Stimulated activated naive CD8-positive, alpha-beta T cell treated with anti-CD3 and anti-CD28 coated beads, Interleukin-15, amount 100 ng/mL, for 72 hours (primary cell): ENCODE results near the gene SLC15A4.

Source experiments
- ATAC-seq: fragments of 150-1000 bp; cut with Tn5 transposase; 2 replicates; pipeline ENCODE4 v1.10.0; 2021; ENCODE audit warnings: mild to moderate bottlenecking, moderate library complexity
- DNase-seq, 2 donors: peaks; one replicate each; pipeline ENCODE4 v3.0.0; 2021 to 2022
- H3K27ac Mint-ChIP-seq, 2 donors: one replicate each; pipeline ENCODE4 v1.8.0; 2022; ENCODE audit warnings: mild to moderate bottlenecking in 2 of 2, mixed read lengths in 2 of 2, moderate library complexity in 2 of 2
- H3K27me3 Mint-ChIP-seq: one replicate; pipeline ENCODE4 v1.8.0; 2022; ENCODE audit warnings: mixed read lengths
- H3K4me1 Mint-ChIP-seq: one replicate; pipeline ENCODE4 v1.8.0; 2022; ENCODE audit warnings: mild to moderate bottlenecking, mixed read lengths
- H3K4me3 Mint-ChIP-seq, 2 donors: one replicate each; pipeline ENCODE4 v1.8.0; 2022; ENCODE audit warnings: mild to moderate bottlenecking in 2 of 2, mixed read lengths in 2 of 2, moderate library complexity in 1 of 2
- H3K9me3 Mint-ChIP-seq, 2 donors: one replicate each; pipeline ENCODE4 v1.8.0; 2022; ENCODE audit warnings: mixed read lengths in 2 of 2

SLC15A4 gene

GRCh38 chr12:128823916-128824839 is at the start of gene SLC15A4:
TSS of gene SLC15A4 (minus strand) at chr12:128823958. CDS start at chr12:128823943, 15 bp downstream.
- H3K9me3 Mint-ChIP-seq = no peaks in the 10 kb centered on the region
- DNase-seq = peak; percentile 93 to 95
- peaks cover 37% of the 10 kb centered on the region for H3K4me1 Mint-ChIP-seq
- H3K27ac Mint-ChIP-seq = peak within 1 kb of the TSS; percentile 81 to 86
- H3K4me3 Mint-ChIP-seq = peak within 1 kb of the TSS; percentile 85 to 90
- peaks cover 7% of the 10 kb centered on the region for H3K27me3 Mint-ChIP-seq
- peak; percentile 96 for ATAC-seq

- Mint-ChIP-seq H3K9me3 (peaks cover 8 to 12% of the 10 kb centered on the region in 2 donors), H3K4me1 (no peaks in the 10 kb centered on the region), H3K27ac (no peak overlapping the region), H3K4me3 (no peak overlapping the region), H3K27me3 (no peaks in the 10 kb centered on the region)
- ATAC-seq (no peak), DNase-seq (no peak)
These were observed 48.5 kb upstream of the SLC15A4 start for GRCh38 chr12:128872303-128872702.

GRCh38 chr12:128871516-128871892 is 47.7 kb upstream of the SLC15A4 start:
- no peaks in the 10 kb centered on the region for H3K4me1 Mint-ChIP-seq
- no peak overlapping the region for H3K27ac Mint-ChIP-seq
- H3K9me3 Mint-ChIP-seq = peaks cover 8 to 12% of the 10 kb centered on the region in 2 donors
- H3K27me3 Mint-ChIP-seq = no peaks in the 10 kb centered on the region
- ATAC-seq = no peak
- no peak for DNase-seq
- no peak overlapping the region for H3K4me3 Mint-ChIP-seq

DNA sequence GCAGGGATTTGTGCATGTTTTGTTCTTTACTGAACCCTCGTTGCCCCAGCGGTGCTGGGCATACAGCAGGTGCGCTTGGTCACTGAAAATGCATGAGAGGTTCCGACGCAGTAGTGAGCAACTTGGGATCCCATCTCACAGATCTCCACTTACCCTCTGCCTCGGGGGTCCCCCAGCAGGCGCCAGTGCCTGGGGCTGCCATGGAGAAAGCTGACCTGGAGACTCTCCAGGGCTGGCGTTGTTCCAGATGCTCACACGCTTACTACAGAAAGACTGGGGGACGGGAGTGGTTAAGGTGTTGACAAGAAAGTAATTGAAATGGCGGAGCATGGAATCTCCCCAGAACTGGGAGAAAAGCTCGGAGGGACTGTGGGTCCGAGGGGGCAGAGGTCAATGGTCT is 43.7 kb upstream of the SLC15A4 start:
- DNase-seq (no peak), ATAC-seq (no peak)
- Mint-ChIP-seq H3K4me3 (no peak overlapping the region), H3K9me3 (no peaks in the 10 kb centered on the region), H3K4me1 (peaks cover 7% of the 10 kb centered on the region), H3K27me3 (no peaks in the 10 kb centered on the region), H3K27ac (no peak overlapping the region)

- H3K27ac Mint-ChIP-seq = peak overlapping the region in 1 of 2 donors; percentile 71
- no peak for DNase-seq
- peaks cover under 1% of the 10 kb centered on the region for H3K27me3 Mint-ChIP-seq
- H3K4me3 Mint-ChIP-seq = no peak overlapping the region
- H3K4me1 Mint-ChIP-seq = peaks cover 7% of the 10 kb centered on the region
- ATAC-seq = peak; percentile 40
- H3K9me3 Mint-ChIP-seq = no peaks in the 10 kb centered on the region
These were observed 40.9 kb upstream of the SLC15A4 start for GRCh38 chr12:128864516-128865186.

GRCh38 chr12:128863957-128864356 is 40.2 kb upstream of the SLC15A4 start:
- ATAC-seq (no peak), DNase-seq (no peak)
- peaks cover 7% of the 10 kb centered on the region for H3K27me3 Mint-ChIP-seq
- no peak overlapping the region for H3K4me3 Mint-ChIP-seq
- H3K27ac Mint-ChIP-seq = peak overlapping the region in 1 of 2 donors; percentile 71
- peaks cover 7% of the 10 kb centered on the region for H3K4me1 Mint-ChIP-seq
- H3K9me3 Mint-ChIP-seq = no peaks in the 10 kb centered on the region

- DNase-seq = no peak
- H3K4me1 Mint-ChIP-seq = peaks cover 7% of the 10 kb centered on the region
- no peak overlapping the region for H3K27ac Mint-ChIP-seq
- no peaks in the 10 kb centered on the region for H3K9me3 Mint-ChIP-seq
- no peak for ATAC-seq
- H3K4me3 Mint-ChIP-seq = no peak overlapping the region
- peaks cover 15% of the 10 kb centered on the region for H3K27me3 Mint-ChIP-seq
These were observed 37.7 kb upstream of the SLC15A4 start for GRCh38 chr12:128861226-128862016.

DNA sequence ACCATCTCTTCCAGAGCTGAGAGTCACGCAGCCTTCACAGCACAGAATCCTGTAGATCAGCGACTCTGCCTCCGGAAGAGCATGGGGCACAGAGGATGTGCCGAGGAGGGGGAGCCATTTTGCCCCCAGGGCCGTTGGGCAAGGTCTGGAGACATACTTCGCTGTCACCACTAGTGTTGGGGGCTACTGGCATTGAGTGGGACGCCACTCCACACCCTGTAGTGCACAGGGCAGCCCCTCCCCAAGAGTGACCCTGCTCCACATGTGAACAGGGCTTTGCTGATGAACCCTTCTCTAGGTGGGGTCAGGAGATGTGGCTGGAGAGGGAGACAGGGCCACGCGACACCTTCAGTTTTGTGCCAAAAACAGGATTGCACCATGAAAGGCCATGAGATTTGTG is 35.6 kb upstream of the SLC15A4 start:
- ATAC-seq = no peak
- Mint-ChIP-seq H3K9me3 (no peaks in the 10 kb centered on the region), H3K27me3 (peaks cover 34% of the 10 kb centered on the region), H3K27ac (no peak overlapping the region), H3K4me1 (peaks cover 1% of the 10 kb centered on the region), H3K4me3 (no peak overlapping the region)
- DNase-seq = no peak

DNA sequence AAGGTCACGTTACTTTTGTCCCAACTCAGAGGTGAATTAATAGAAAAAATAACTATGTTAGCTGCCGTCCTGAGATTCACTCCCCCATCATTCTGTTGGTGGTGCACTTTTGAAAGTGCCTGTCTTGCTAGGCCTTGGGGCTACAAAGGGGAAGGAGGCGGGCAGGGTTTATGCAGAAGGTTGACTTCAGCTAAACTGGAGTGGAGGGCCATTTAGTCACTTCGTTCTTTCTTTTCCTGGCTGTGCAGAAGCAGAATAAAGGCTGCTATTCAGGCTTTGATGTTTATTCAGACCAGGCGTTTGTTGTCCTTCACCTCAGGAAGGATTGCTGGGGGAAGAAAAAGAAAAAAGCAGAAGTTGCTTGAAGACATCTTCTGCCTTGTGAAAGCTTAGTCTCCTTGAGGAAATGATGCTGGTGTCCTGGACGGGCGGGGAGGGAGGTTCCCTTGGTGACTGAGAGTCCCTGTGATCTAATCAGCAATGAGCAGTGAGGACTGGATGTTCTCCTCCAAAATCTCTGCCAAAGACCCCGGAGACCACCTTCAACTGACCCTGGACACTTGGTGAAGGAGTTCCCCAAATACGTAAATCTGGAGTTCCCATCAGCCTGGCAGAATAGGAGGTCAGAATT is 33.5 kb upstream of the SLC15A4 start:
- DNase-seq = no peak
- no peaks in the 10 kb centered on the region for H3K4me1 Mint-ChIP-seq
- no peak for ATAC-seq
- H3K4me3 Mint-ChIP-seq = no peak overlapping the region
- H3K27ac Mint-ChIP-seq = no peak overlapping the region
- no peaks in the 10 kb centered on the region for H3K9me3 Mint-ChIP-seq
- H3K27me3 Mint-ChIP-seq = peaks cover 47% of the 10 kb centered on the region

DNA sequence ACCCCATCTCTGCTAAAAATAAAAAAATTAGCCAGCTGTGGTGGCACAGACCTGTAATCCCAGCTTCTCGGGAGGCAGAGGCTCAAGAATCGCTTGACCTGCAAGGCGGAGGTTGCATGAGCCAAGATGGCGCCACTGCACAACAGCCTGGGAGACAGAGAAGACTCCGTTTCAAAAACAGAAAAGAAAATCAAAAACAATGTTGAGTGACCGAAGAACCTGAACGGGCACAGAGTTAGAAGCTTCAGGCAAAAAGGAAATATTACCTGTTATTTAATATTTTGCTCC is 33.0 kb upstream of the SLC15A4 start:
- no peaks in the 10 kb centered on the region for H3K4me1 Mint-ChIP-seq
- H3K27me3 Mint-ChIP-seq = peaks cover 52% of the 10 kb centered on the region
- H3K27ac Mint-ChIP-seq = no peak overlapping the region
- H3K9me3 Mint-ChIP-seq = no peaks in the 10 kb centered on the region
- DNase-seq = no peak
- ATAC-seq = no peak
- no peak overlapping the region for H3K4me3 Mint-ChIP-seq

GRCh38 chr12:128856035-128856790 is 32.5 kb upstream of the SLC15A4 start:
- no peaks in the 10 kb centered on the region for H3K4me1 Mint-ChIP-seq
- no peaks in the 10 kb centered on the region for H3K9me3 Mint-ChIP-seq
- H3K27me3 Mint-ChIP-seq = peaks cover 57% of the 10 kb centered on the region
- no peak overlapping the region for H3K27ac Mint-ChIP-seq
- ATAC-seq = no peak
- no peak for DNase-seq
- no peak overlapping the region for H3K4me3 Mint-ChIP-seq

DNA sequence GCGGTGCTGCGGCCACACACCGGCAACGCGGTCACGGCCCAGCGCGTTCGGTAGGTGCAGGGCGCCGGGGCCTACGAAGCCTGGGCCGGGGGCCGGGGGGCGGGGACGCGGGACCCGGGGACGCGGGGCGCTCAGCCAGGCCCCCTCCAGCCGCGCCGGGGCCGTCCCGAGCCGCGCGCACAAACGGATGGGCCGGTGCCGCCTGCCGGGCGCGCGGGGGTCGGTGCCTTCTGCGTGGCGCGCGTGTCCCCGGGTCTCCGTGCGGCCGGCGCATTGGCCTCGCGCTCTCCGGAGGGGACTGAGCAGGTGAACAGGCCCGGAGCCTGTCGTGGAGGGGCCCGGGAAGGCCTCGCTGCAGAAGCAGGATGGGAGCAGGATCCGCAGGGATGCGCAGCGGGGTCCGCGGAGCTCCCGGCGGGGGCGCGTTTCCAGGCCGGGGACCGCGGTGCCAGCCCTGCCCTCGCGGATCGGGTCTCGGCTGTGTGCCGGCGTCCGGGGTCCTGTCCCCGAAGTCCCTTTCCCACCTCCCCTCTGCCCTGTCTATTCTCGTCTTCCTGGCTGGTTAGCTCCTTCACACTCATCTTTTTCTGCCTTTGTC is 29.9 kb upstream of the SLC15A4 start:
- no peaks in the 10 kb centered on the region for H3K4me1 Mint-ChIP-seq
- ATAC-seq (no peak), DNase-seq (no peak)
- H3K27ac Mint-ChIP-seq = no peak overlapping the region
- H3K27me3 Mint-ChIP-seq = peaks cover 65% of the 10 kb centered on the region
- H3K9me3 Mint-ChIP-seq = no peaks in the 10 kb centered on the region
- H3K4me3 Mint-ChIP-seq = peak overlapping the region in 1 of 2 donors; percentile 49

- ATAC-seq (peak; percentile 57), DNase-seq (no peak)
- Mint-ChIP-seq H3K27me3 (peaks cover 63% of the 10 kb centered on the region), H3K27ac (no peak within 1 kb of the TSS), H3K4me1 (no peaks in the 10 kb centered on the region), H3K4me3 (peak within 1 kb of the TSS in 1 of 2 donors; percentile 49), H3K9me3 (no peaks in the 10 kb centered on the region)
These were observed 29.3 kb upstream of the SLC15A4 start, which contains the start of gene GLT1D1 for GRCh38 chr12:128852885-128853599. TSS of gene GLT1D1 (plus strand) at chr12:128853478. CDS start at chr12:128853582, 104 bp downstream.
